ENCODE measurements around the gene SRSF6. TPM values are rescaled to one million over a fixed set of nuclear protein-coding genes. Genes with fewer than 3 reads are reported as not detected.
"Not testable (repeated sequence)": the region's sequence is repeated elsewhere in the genome, so short reads cannot be mapped to it uniquely, and the experiment has no call there.

SRSF6 gene
- total RNA-seq, 1 experiment from 2014 or later, result 64.8 TPM

DNA sequence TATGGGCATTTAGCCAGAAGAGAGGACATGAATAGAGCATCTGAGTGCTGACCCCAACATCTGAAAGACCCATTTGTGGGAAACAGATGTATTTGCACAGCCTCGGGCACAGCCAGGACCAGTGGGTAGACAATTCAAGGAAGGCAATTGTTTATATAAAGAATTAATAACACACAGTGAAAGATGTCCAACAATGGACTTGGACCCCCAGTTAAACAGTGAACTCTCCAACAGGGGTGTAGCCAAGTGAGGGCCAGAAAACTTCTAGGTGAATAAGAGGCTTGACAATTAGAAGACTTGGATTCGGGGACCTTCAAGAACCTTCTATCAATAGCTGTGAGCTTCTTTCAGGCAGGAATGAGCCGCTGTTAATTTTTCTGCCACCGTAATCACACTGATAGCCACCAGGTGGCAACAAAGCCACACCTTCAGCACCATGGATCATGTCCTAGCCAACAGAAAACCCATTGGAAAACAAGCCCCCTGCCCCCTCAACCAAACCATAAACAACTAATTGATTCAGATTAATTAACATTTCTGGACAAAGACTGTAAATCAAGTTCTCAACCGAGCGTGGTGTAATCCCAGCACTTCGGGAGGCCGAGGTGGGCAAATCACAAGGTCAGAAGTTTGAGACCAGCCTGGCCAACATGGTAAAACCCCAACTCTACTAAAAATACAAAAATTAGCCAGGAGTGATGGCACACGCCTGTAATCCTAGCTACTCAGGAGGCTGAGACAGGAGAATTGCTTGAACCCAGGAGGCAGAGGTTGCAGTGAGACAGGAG is 8.8 kb upstream of the SRSF6 start:
- DNase-seq (ENCODE audit: low read depth), result peak; percentile 33

DNA sequence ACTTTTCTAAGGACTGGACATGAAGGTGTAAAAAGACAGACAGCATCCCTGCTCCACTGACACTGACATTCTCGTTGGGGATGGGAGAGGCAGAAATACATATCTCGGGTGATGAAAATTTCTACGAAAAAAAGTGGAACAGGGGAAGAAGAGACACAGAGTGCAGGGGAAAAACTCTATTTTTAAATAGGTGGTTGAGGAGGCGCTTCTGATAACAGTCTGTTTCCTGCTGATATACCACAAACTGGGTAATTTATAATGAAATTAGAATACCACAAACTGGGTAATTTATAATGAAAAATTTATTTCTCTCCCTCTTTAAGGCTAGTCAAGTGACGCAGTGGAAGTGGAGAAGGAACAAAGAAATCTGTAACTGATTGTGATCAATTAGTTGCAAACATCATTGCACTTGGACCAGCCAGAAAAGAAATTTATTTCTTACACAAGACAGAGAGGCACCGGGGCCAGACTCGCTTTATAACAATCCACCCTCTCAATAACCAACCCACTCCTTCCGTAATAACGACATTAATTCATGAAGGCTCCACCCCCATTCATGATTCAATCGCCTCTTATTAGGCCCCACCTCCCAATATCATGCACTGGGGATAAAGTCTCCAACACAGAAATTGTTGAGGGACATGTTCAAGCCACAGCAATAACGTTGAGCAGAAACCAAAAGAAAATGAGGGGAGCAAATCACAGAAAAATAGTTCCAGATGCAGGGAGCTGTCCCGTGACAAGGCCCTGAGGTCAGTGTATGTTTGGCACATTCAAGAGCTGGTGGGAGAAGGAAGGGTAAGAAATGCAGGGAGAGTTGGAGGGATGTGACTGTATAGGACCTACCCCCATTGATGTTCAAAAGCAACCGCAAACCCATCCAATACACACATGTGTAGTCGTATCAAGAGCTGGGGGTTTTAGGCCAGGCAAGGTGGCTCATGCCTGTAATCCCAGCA is 6.6 kb upstream of the SRSF6 start:
- no peak for DNase-seq (ENCODE audit: low read depth)

DNA sequence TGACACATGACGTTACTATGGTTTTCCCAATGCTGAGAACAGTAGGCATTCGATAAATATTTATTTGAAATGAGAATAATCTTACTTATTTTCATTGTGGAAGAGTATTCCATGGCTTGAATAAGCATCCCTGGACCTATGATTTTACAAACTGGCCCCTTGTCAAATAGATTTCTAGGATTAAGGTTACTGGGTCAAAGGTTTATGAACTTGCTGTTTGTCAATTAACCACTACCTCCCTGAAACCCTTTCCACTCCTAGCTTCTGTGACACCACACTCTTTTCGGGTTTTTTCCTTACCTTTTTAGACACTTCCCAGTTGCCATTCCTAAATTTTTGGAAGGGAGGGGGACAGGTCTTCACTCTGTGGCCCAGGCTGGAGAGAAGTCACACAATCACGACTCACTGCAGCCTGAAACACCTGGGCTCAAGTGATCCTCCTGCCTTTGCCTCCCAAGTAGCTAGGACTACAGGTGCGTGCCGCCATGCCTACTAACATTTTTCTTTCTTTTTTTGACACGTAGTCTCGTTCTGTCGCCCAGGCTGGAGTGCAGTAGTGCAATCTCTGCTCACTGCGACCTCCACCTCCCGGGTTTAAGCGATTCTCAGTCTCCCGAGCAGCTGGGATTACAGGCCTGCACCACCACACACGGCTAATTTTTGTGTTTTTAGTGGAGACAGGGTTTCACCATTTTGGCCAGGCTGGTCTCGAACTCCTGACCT is 5.1 kb upstream of the SRSF6 start:
- DNase-seq (ENCODE audit: low read depth), result no peak

DNA sequence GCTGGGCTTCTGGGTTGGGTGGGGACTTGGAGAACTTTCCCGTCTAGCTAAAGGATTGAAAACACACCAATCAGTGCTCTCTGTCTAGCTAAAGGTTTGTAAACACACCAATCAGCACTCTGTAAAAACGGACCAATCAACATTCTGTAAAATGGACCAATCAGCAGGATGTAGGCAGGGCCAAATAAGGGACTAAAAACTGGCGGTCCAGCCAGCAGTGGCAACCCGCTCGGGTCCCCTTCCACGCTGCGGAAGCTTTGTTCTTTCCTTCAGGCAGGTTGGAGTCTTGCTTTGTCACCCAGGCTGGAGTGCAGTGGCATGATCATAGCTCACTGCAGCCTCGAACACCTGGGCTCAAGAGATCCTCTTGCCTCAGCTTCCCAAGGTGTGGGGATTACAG is 1.4 kb upstream of the SRSF6 start:
- not testable (repeated sequence) for DNase-seq (ENCODE audit: low read depth)

DNA sequence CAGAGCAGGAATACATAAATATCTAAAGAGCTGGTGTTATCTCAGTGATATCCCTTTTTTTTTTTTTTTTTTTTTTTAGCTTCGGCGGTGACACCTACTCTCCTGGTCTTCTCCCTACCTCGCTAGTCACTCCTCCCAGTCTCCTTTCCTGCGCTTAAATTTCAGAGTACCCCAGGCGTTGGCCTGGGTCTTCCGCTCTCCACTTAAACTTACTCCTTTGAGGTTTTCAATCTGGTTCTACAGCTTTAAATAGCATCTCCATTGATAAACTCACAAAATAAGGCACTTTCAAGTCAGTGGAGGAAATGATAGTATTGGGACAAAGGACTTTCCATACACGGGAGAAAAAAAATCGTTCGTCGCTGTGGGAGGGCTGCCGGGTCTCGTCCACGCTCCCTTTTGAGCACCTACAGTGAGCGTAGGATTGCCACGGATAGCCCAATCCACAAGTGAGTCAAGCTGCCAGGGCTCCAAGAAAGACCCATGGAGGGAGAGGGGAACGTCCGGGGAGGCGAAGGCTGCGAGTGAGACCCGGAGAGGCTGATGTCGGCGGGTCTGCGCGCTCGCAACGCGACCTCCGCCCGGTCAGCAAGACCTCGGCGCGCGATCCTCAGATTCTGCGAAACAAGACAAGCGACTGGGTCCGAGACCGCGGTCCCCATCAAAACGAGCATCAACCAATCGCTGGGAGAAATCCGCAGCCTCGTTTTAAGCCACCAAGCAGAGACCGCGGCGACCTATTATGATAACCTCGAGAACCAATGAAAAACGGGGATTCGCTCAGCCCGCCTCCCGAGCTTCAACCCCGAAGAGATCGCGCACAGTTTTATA is 672 bp upstream of the SRSF6 start:
- peak; percentile 89 for DNase-seq (ENCODE audit: low read depth)

DNA sequence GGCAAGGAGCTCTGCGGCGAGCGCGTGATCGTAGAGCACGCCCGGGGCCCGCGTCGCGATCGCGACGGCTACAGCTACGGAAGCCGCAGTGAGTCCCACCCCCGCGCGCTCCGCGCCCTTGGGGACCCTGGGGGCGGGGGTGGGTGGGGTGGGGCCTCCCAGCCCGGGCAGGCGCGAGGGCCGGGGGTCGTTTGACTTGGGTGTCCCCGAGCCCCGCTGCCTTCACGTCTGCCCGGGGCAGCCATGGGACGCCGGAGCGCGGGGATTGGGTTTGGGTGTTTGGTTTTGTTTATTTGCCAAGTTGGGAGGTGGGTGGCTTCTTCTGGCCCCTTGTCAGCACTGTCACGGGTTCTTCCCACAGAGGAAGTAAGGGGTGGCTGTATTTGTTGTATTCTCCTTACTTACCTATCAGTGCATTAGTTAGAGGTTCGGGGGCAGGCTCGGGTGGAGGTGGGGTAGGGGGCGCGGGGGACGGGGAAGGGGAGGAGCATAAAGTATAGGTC is 777 bp downstream of the SRSF6 start:
- no peak for DNase-seq (ENCODE audit: low read depth)

DNA sequence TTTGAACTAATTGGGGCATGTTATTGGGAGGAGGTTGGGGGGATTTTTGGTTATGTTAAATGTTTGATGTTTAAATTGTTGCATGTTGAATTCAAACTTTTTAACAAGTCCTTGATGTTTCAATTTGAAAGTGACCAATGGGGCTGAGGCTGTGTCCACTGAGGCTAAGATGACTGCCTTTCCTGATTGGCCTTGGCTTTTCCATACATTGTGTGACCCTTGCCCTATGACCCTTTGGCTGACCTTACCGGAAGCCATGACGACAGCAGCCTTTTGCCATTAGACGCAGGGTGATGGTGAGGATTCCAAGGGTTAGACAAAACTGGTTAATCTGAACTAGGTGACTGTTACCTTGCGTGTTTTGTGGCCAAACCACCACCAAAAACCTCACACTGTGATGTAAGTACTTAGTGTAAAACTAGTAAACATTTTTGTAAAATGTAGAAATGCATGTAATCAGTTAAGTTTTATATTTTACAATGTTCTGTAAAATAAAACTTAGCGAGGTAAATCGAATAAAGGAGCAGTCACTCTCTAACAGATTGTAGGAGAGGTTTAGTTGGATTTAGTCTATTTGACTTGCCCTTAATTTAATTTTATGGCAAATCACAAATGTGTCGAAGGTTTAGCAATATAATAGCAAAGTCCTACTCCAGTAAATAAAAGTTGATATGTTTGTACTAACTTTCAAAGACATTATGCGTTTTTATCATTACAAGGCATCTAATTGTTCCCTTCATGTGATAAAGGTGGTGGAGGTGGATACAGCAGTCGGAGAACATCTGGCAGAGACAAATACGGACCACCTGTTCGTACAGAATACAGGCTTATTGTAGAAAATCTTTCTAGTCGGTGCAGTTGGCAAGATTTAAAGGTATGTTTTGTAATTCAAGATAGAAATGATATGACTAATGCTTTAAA is 1.6 kb downstream of the SRSF6 start:
- no peak for DNase-seq (ENCODE audit: low read depth)

DNA sequence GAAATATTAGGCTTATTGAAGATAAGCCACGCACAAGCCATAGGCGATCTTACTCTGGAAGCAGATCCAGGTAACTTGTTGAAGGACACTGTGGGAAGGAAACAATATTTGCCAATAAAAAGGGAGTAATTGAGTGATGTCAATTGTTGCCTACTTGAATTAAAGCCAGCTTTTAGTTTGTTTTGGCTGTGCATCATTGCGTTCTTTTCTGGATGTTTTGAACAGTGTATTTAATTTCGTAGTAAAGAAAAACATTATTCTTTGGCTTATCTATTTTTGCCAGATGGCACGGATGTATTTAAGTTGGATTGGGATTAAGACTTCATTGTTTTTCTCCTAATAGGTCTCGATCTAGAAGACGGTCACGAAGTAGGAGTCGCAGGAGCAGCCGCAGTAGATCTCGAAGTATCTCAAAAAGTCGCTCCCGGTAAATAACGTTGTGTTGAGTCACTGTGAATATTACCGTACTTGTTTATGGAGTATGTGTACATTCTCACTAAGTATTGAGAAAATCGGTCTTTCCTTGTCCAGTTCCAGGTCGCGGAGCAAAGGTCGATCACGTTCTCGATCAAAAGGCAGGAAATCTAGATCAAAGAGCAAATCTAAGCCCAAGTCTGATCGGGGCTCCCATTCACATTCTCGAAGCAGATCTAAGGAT is 2.6 kb downstream of the SRSF6 start:
- no peak for DNase-seq (ENCODE audit: low read depth)

DNA sequence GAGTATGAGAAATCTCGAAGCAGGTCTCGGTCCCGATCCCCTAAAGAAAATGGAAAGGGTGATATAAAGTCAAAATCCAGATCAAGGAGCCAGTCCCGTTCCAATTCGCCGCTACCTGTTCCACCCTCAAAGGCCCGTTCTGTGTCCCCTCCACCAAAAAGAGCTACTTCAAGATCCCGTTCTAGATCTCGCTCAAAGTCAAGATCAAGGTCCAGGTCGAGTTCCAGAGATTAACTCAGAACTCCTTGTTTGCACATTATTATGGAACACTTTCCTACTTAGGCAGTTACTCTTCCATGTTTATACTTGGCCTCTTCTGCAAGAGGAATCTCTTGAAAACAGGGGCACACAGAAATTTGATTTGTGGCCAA is 3.1 kb downstream of the SRSF6 start:
- DNase-seq (ENCODE audit: low read depth), result no peak

DNA sequence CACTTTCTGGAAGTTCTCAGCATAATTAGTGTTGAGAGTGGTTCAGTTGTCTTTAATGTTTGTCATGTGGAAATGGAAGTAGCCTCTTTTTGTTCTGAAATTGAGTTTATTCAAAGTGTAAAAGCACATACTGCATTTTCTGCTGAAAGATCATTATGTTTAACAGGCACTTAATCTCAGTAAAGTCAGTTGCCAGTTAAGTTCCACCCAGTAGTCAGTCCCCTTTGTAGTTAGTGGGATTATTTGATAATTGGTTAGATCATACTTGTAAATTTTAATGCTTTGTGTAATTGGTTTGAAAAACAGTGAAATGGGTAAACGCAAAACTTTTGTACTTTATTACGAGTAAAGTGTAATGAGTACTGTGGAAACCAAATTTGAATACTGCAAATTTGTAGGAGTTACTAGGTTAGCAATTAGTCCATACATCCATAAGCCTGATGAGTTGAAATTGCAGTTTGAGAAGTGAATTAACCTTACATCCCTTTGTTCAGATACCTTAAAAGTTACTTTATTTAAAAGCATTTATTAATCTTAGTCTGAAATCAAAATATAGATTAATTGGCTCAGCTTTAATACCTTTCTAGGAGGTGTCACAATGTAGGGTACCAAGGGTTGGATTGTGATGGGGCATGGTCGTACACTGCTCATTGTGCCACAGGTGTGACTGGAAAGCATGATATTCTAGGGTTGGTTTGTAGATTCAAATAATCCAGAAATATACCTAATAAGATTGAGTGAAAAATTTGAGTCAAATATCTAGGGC is 4.4 kb downstream of the SRSF6 start:
- DNase-seq (ENCODE audit: low read depth), result no peak

DNA sequence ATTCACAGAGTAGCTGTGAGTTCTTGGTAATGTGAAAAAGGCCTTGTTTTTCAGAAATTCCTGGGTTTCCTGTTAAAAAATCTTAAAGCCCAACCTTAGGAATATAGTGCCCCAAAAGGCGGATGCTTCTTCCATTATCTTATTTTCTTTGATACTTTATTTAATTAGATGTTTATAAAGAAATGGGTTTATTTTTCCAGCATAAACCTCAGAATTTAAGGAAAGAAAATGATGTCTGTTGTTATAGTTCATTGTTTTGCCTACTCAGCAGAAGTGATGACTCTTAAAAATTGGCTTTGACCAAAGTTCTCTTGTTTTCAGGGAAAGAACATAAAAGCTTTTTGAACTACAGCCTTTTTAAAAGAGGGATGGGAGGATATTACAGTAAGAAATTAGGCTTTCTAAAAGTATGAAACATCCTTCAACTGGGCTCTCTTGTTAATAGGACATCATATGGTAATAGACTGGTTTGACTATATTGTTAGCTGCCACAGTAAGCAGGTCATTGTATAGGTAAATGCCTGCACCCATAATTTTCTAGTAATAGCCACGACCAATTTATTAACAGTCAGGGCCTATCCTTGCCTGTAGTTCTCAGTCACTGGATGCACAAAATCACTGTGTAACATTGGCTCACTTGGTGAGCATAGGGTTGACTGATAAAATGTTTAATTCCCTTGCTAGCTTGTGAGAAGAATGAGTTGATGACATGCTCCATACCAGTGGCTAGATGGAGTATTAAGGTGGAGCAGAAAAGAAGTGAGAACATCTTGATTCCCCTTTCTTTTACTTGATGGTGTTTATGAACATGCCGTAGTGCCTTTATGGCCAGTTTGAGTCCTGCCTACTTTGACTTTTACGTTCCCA is 5.2 kb downstream of the SRSF6 start:
- no peak for DNase-seq (ENCODE audit: low read depth)

DNA sequence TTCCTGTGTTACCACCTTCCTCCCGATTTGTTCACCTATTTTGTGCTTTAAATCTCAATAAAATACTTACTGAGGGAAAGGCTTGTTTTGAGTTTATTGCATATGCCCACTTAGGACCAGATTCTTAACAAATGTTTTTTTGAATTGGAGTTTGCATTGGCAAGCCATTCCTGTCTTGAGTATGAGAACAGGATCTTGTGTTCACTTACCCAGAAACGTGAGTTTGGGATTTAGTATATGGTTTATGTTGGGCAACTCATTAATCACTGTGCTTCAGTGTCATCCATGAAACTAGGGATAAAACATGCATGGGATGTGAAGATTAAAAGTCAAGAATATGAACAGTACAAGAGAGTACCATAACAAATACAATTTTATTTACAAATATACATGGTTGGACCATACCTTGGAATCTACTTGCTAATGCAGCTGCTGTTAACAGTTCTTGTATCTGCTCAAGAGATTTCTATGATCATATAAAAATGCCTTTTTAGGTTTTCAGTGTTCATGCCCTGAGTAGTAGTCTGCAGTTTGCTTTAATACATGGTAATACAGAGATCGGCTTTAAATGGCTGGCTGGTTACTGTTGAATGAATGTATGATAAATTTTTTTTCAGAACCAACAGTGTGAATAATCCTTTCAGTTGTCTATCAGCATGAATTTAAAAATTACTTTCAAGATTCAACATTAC is 6.0 kb downstream of the SRSF6 start:
- no peak for DNase-seq (ENCODE audit: low read depth)

DNA sequence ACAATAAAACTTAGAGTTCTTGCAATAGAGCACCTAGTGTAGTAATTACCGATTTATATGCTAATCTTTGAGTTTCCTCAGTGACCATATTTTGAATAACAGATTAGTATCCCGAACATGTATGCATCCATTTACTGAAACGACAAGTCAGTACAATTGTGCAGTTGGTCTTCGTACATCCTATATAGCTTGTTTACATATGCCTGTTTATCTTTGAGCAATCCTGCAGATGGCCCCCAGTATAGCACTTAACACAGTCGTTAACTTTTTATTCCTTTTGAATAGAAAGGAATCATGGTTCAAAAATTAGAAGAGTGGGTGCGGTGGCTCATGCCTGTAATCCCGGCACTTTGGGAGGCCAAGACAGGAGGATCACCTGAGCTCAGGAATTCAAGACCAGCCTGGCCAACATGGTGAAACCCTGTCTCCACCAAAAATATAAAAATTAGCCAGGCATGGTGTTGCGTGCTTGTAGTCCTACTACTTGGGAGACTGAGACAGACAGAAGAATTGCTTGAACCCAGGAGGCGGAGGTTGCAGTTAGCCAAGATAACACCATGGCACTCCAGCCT is 6.6 kb downstream of the SRSF6 start:
- DNase-seq (ENCODE audit: low read depth), result no peak

DNA sequence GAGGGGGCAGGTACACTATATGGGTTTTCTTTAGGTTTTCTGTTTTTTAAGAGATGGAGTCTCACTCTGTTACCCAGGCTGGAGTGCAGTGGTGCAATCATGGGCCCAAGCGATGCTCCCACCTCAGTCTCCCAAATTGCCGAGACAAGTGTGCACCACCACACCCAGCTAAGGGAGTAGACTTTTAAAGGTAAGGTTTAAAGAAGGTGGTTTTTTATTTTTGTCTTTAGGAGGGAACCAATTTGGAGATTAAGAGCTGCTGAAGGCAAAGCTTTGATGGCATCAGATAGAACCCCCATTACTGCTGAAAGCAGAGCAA is 7.9 kb downstream of the SRSF6 start:
- DNase-seq (ENCODE audit: low read depth), result no peak

DNA sequence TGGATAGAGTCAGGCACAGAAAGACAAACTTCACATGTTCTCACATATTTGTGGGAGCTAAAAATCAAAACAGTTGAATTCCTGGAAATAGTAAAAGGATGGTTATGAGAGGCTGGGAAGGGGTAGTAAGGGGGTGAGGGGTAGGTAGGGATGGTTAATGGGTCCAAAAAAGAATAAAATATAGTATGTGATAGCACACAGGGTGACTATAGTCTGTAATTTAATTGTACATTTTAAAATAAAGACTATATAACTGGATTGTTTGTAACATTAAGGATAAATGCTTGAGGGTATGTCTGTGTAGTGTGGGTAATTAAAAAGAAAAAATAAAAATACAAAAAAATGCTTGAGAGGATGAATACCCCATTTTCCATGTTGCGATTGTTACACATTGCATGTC is 9.9 kb downstream of the SRSF6 start:
- no peak for DNase-seq (ENCODE audit: low read depth)

DNA sequence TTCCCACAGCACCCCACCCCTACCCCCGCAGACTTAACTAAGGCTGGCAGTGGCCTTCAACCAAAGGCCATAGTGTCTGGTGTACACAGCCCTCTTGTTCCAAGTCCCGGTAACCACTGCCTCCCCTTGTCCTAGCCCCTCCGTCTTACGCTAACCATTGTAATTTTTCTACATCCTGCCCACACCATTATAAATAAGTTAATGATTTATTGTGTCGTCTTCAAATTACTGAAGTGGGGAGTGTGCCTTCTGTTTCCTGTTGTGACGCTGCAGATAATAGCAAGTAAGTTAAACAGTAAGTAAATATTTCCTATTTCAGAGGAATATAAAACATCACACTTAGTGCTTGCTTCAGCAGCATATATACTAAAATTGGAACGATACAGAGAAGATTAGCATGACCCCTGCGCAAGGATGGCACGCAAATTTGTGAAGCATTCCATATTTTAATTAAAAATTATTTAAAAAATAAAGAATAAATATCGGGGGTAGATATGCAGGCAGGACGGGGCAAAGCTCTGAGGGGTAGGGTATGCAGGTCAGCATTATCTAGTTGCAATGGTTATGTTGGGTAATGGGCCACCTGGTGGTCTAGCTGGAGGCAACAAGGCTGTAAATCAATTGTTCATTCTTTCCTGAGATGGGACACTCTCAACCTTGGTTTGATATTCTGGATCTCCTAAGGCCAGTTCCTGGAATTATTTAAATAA is 15.1 kb downstream of the SRSF6 start:
- no peak for DNase-seq (ENCODE audit: low read depth)
